ENCODE results near the gene FHOD1. TPM values are rescaled to one million over a fixed set of nuclear protein-coding genes. Genes with fewer than 3 reads are reported as not detected.

Gene FHOD1
- total and polyA plus RNA-seq, 10 of the 15 experiments (the other 5 are each of a cell fraction or from before 2014, with no cell fraction given) = 8.9 to 65.7 (median 18.1) TPM

DNA sequence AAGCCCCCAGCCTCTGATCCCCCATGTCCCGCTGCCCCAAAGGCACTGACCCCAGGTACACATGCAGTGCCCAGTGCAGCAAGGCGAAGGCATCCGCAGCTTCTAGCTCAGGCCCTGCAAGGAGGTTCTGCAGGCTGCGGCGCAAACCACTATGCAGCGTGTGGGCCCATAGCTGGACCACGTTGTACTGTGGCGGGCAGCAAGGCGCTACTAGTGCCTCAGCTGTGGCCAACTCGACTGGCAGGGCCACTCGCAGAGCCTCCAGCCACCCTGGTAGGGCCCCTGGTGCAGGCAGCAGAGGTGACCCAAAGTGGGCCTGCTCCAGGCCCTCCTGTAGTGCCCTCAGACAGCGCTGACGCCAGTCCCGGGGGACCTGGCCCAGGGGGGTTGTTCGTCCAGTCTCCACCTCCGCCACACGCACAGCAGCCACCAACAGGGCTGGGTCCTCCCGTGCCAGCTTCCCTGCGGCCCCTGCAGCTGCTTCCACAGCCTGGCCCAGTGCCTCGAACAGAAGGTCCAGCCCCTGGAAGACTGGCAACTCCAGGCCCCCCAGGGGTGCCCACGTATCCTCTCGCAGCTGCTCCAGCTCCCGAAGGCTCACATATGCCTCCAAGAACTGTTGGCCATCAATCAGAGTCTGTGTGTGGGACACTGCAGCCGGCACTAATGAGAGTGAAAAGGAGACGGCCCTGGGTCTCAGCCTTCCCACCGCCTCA is 59.9 kb downstream of the FHOD1 start (continued):
- no peak for TF ChIP-seq HDAC6 (IDR thresholded peaks at IDR 0.05; ENCODE audit: unreplicated experiment)
- TF ChIP-seq ZNF687 (IDR thresholded peaks at IDR 0.05) = no peak
- TF ChIP-seq SREBF2 (IDR thresholded peaks at IDR 0.05; ENCODE audit: low read length) = no peak
- no peak for TF ChIP-seq MEF2B (IDR thresholded peaks at IDR 0.05; ENCODE audit: partially characterized antibody, poor library complexity, severe bottlenecking)
- no peak for TF ChIP-seq RFX5 (IDR thresholded peaks at IDR 0.05; ENCODE audit: low read depth, low read length)
- no peak for TF ChIP-seq BCL11A (IDR thresholded peaks at IDR 0.05; ENCODE audit: low read depth, low read length)

DNA sequence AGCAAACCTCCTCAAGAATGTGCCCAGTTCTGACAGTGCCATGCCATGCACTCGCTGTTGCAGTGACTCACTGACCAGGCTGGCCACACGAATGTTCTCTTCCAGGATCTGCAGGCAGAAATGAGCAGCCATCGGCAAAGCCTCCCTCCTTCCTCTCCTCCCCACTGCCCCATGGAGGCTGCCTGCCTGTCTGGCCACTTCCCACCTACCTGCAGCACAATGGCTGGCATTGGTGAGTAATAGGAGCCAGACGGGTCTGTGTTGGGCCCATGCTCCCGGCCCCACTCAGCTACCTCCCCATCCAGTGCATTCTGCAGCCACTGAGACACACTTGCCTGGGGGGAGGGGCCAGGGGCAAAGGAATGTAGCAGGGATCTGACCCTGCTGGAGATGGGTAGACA is 60.7 kb downstream of the FHOD1 start:
- no peak overlapping the region for H3K9ac ChIP-seq (ENCODE audit: control insufficient read depth, insufficient read depth, low read length)
- DNase-seq (ENCODE audit: low read depth, low spot score) (no peak), FAIRE-seq (no peak), ATAC-seq (no peak)
- intact Hi-C loops (cut with micrococcal nuclease; ENCODE audit: unreplicated experiment) = no loop called here
- H3K9me3 ChIP-seq (replicated peaks; ENCODE audit: control insufficient read depth, insufficient read depth, low read length) = no peaks in the 10 kb centered on the region
- no TSS peak for BruUV-seq (replicated peaks)
- H3K79me2 ChIP-seq (ENCODE audit: control insufficient read depth, insufficient read depth, low read length) = peaks cover 5% of the 10 kb centered on the region
- peaks cover 0 to 3% of the 10 kb centered on the region in 2 experiments; a peak in 2 of 4 replicates for H3K27me3 ChIP-seq (replicated peaks in 1 of 2; ENCODE audit: control insufficient read depth in 2 of 2, insufficient read depth in 2 of 2, low read length in 1 of 2)
- ChIA-PET RAD21 (ENCODE audit: unreplicated experiment) (interaction anchor here (1.3 kb wide), 1 partner anchor 31 kb away, joined by 4 read pairs; no protein-coding TSS in a partner anchor), SMC1A (ENCODE audit: uncharacterized antibody, unreplicated experiment) (no interaction called here), POLR2A (no interaction called here), CTCF (interaction anchor here (2.9 kb wide), 1 partner anchor 27 kb away, joined by 15 read pairs; the partner anchor contains the start of genes FBXL8 and TRADD)
- 19% methylated on average over 5 of the region's 5 CpGs for WGBS (ENCODE audit: insufficient coverage, insufficient replicate concordance, low lambda C conversion rate, missing lambda C conversion rate)
- no peaks in the 10 kb centered on the region for H4K20me1 ChIP-seq (ENCODE audit: control insufficient read depth, insufficient read depth)
- no peak overlapping the region for H3K4me3 ChIP-seq
- H3K4me1 ChIP-seq (ENCODE audit: control insufficient read depth, insufficient read depth, low read length) = peaks cover 7% of the 10 kb centered on the region
- no peak overlapping the region for H2AFZ ChIP-seq (ENCODE audit: control insufficient read depth, low read depth, low read length)
- in situ Hi-C loops (cut with MboI) = no loop called here
- H3K36me3 ChIP-seq (ENCODE audit: control insufficient read depth in 2 of 2, insufficient read depth in 2 of 2, low read length in 1 of 2) = no peaks in the 10 kb centered on the region
- no peak overlapping the region for H3K27ac ChIP-seq (ENCODE audit: control insufficient read depth, insufficient read depth)
- H3K4me2 ChIP-seq (ENCODE audit: control insufficient read depth, insufficient read depth) = no peak overlapping the region
- TF ChIP-seq JUNB (IDR thresholded peaks at IDR 0.05) (no peak), ATF7 (IDR thresholded peaks at IDR 0.05; ENCODE audit: low read depth) (no peak), RAD21 (IDR thresholded peaks at IDR 0.05; ENCODE audit: insufficient read depth, low read depth, low read length) (no peak), ZNF217 (IDR thresholded peaks at IDR 0.05) (no peak), SMAD1 (IDR thresholded peaks at IDR 0.05; ENCODE audit: low read depth, partially characterized antibody) (no peak), NFIC (IDR thresholded peaks at IDR 0.05; ENCODE audit: low read depth, low read length) (no peak), ETV6 (conservative IDR thresholded peaks at IDR 0.05 in 1 of 2, IDR thresholded peaks at IDR 0.05 in 1 of 2; ENCODE audit: borderline replicate concordance in 1 of 2, low read depth in 1 of 2) (no peak), EZH2 (IDR thresholded peaks at IDR 0.05; ENCODE audit: borderline replicate concordance, control insufficient read depth, low read depth, low read length) (no peak)
- TF ChIP-seq, protein P1, sequence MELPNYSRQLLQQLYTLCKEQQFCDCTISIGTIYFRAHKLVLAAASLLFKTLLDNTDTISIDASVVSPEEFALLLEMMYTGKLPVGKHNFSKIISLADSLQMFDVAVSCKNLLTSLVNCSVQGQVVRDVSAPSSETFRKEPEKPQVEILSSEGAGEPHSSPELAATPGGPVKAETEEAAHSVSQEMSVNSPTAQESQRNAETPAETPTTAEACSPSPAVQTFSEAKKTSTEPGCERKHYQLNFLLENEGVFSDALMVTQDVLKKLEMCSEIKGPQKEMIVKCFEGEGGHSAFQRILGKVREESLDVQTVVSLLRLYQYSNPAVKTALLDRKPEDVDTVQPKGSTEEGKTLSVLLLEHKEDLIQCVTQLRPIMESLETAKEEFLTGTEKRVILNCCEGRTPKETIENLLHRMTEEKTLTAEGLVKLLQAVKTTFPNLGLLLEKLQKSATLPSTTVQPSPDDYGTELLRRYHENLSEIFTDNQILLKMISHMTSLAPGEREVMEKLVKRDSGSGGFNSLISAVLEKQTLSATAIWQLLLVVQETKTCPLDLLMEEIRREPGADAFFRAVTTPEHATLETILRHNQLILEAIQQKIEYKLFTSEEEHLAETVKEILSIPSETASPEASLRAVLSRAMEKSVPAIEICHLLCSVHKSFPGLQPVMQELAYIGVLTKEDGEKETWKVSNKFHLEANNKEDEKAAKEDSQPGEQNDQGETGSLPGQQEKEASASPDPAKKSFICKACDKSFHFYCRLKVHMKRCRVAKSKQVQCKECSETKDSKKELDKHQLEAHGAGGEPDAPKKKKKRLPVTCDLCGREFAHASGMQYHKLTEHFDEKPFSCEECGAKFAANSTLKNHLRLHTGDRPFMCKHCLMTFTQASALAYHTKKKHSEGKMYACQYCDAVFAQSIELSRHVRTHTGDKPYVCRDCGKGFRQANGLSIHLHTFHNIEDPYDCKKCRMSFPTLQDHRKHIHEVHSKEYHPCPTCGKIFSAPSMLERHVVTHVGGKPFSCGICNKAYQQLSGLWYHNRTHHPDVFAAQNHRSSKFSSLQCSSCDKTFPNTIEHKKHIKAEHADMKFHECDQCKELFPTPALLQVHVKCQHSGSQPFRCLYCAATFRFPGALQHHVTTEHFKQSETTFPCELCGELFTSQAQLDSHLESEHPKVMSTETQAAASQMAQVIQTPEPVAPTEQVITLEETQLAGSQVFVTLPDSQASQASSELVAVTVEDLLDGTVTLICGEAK (IDR thresholded peaks at IDR 0.05; ENCODE audit: borderline replicate concordance) = no peak

Measured in GM12878 (cell line).